Activated T-cell treated with anti-CD3 and anti-CD28 coated beads for 4 hours (primary cell): ENCODE results near the gene PRKN.

ENCODE experiments used
- DNase-seq: peaks from one replicate; pipeline ENCODE4 v3.0.0-alpha.2; 2020

Gene PRKN

DNA sequence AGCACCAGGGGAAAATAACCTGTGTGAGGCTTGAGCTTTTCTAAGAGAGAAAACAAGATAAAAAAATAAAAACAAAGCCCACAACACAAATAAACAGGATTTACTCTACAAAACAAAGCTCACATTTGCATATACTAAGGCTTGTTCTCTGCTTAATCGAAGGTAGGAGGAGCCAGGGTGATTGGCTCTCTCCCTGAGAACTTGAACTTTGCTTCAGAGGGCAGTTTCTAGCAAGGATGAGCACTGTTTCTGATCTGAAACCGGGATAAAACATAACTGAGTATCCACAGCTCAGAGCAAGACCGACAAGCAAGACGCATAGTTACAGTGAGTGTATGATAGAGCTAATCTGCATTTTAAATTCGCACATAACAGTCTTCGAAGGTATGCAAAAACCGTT lies 200.6 kb downstream of the PRKN start:
- no peak for DNase-seq

DNA sequence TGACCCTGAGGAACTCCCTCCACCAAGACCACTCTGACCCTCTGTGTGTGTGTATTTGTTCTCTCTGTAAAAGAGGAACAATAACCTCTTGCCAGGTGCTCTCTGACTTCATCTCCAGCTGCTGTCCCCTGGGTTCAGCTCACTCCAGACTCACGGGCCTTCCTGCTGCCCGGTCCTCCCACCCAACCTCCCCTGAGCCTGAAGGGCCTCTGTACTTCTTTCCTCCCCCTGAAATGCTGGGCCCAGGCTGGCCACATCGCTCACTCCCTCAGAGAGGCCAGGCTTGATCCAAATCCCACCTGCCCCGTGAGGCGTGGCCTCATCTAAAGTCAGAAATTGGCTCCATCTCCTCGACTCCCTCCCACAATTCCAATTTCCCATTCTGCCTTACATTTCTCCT lies 202.4 kb downstream of the PRKN start:
- DNase-seq = no peak

DNA sequence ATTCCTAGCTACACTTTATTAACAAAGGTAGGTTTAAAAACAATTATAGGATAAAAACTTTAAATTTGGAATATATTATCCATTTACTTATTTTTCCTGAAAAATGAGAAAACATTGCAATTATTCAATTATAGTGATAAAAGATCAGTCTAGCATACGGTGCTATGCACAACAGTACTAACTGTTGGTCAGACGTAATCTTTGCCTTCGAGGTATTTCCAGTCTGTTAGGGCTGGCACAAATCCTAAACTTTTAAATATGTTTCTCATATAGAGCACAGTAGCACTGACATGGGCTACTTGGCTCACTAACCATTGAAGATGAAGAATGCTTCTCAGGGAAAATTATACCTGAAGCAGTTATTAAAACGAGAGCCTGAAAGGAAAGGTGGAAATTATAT lies 214.8 kb downstream of the PRKN start:
- DNase-seq = no peak

DNA sequence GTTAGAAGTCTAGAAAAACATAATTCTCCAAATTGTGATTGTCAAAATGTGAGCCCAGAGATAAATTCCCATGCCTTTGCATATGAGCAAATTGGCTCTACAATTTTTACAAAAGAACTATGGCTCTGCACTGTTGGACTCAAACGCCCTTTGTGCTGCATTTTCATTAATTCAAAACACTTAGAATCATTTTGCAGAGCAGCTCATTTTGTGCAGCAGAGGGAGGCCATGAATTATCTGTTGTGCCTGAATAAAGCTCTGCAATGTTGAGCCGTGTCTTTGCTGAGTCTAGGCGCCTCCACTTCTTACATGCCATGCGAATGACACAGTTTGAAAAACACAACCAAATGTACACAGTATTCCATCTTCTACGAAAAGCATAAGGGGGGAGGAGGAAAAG lies 230.2 kb downstream of the PRKN start:
- DNase-seq = no peak

DNA sequence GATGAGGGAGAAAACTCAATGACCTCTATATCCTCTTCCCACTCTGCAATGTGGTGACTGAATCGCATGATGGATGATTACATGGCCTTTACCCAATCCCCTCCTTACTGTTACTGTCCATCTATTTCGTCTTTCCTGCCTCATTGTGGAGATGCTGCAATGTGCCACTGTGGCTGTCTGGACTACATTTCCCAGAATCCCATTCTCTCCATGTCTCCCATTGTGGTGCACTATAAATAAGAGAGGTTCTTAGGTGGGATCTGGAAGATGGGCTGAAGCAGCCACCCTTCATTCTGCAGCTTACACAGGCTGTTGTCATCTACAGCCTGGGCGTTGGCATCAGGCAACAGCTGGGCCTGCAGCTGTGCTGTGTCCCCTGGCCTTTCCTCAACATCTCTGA lies 233.6 kb downstream of the PRKN start:
- no peak for DNase-seq

DNA sequence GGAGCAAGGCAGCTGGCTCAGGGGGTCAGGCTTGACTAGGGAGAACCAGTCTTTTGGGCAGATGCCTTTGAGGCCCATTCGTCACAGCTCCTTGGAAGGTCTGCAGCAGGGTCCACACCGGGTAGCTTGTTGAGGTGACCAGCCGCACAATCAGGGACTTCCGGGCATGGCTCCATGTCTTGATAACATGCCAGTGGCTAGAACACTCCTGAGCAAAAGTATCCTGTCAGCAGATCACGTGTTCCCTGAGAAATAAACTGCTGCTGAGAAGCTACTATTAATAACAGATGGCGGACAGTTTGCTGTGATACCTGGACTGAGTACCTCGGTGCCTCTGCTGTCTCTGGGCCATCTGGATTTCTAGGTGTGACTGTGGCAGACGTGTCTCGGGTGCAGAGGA lies 235.9 kb downstream of the PRKN start:
- DNase-seq = no peak

DNA sequence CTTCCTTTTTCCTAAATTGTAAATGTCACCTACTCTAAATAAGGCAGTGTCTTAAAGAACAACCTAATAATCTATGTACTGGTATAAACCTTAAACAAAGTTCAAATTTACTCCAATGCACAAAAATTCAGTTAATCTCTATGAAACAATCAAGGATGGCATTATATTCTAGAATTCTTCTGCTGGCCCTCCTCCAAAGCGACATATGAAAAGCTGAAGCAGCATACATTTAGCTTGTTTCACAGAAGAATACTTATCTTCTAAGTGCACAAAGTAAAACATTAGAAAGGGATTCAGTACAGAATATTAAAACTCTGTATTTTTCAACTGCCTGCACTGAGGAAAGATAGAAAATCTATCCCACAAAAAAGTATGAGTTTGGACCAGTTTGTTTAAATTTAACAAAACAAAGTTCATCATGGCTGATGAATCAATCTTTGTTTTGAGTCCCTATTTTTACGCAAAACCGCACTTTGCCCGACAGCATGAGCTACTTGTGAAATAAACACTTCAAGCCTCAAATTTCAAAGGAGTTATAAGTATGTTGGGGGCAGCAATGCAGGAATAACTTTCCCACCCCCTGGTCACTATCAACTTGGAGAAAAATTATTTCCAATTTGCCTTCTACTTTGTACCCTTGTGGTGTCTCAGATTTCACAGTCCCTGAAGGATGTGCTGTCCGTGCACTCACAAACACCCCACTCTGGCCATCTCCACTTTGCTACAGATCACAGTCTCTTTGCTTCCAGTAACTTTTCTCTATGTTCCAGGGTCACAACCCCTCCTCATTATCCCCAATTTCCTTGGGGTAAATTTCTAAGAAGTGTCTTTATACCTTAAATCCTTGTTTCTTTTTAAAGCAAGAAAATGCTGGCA lies 238.2 kb downstream of the PRKN start:
- no peak for DNase-seq

DNA sequence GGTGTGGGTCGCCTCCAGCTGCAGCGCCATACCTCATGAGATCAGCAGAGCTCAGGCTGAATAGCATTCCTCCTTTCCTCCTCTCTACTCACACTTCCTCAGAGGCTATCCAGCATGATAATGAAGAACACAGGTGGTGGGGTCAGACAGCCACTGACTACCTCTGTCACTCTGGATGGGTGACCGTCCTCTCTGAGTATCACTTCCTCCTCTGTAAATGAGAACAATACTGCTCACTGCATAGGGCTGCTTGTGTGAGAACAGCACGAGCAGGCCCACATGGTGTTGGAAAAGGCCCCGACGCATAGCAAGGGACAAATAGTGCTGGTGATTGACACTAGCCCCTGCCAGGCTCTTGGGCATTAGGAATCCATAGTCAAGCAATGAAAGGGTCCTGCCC lies 239.1 kb downstream of the PRKN start:
- DNase-seq = no peak

DNA sequence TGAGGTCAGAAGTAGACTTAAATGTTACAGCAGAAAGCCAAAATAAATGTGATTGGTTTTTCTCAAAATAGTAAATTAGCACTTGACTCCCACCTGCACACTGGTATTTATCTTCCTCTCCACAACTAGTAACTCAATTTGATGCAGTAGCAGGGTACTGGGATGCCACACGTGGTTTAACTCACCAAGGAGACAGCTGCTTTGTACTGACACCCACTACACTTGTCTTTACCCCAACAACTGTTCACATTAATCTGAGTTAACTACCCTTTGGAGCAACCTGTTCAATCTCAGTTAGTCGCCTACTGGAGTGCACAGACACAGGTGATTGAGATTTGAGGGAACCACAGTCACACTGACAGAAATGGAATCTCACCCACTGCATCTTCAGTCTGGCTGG lies 242.1 kb downstream of the PRKN start:
- DNase-seq = no peak

DNA sequence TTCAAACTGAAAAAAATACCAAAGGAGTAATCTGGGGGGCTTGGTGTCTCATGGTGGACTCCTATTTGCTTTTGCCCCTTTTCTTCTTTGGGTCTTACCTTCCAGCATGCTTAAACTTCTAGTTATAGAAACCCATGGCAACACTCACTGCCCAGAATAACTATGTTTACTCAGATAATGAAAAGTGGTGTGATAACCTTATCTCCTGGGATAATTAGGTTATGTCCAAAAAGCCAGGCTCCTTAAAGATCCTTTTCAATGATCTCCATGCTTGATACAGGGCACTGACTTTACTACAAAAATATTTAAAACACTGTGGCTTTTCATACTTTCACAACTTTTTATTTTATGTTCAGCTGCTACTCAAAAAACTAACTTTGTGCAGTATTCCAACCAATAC lies 245.6 kb downstream of the PRKN start:
- no peak for DNase-seq

DNA sequence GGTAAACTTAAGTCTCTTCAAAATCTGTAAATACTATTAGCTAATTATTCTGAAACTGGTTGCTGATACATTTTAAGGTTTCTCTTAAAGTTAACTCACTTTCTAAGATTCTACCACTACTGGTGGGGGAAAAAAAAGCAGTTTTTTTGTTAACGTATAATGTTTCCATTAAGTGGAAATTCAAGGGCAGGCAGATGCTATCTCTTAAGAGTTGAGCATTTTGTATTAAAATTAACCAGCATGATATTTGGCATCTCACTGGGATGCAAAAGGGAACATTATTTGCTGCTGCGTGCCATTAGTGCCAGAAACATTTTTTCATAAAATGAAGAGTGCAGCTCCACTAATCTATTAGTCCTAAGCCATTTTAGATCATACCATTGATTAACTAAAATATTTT lies 246.2 kb downstream of the PRKN start:
- no peak for DNase-seq

DNA sequence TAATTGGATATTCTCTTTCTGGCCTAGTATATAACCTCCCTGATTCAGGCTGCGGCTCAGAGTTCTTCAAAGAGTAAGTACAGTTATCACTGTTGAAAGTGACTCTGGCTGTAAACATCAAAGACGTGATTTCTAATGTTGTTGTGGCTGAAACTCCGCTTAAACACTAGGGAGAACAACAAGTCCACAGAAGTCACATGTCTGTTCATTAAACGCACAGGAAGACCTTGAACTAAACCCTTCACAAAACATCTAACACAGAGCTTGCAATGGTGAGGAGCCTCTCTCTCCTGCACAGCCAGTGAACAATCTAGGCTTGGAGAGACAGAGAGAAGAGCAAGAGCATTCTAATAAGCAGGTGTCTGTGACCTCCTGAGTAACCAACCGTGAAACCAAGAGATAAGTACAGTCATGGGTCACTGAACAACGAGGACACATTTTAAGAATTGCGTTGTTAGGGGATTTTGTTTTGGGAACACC lies 249.3 kb downstream of the PRKN start:
- no peak for DNase-seq

DNA sequence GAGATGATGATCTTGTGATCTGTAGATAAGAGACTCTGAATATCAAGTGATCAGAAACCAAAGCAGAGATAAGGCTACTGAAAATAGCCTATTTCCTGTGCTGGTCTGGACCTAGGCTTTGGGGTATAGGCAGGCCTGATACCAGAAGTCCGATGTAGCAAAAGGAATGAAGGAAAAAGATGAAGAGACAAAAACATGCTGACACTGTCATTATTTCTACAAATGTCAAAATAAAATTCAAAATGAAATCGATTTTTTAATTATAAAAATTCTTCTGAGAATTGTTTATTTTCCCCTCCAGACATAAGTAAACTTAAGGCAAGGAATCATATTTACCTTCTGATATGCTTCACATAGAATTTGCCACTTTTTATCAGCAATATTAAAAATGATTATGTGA lies 252.8 kb downstream of the PRKN start:
- no peak for DNase-seq

DNA sequence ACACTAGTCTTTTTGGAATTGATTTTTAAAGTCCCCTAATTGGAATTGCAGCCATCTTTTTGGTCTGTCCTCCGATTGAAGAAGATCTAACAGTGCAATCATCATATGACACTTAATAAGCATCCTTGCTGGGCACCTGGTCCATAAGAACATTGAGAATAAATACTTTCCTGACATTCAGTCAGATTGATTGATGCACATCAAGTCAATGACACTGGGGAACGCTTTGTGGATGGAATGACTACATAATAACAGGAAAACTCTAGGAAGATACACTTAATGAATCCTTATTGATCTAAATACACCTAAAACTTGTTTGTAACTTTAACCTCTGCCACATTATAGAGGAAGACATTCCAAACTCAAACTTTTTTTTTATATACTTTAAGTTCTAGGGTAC lies 255.7 kb downstream of the PRKN start:
- no peak for DNase-seq

DNA sequence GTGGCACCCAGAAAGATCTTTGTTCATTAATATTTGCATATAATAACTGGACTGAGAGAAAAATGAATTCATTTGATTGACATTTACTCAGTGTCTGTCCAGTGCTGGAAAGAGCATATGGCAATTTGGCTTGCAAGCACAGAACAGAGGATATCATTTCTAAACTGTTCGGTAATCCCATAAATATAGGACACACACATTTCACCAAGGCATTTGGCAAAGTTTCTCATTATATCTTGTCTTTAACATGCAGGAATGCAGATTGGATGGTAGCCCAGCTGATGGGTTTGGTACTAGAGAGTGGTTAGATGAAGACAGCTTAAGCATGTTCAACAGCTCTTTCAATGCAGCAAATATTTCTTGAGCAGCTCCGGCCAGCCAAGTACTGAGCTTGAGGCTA lies 259.2 kb downstream of the PRKN start:
- no peak for DNase-seq

DNA sequence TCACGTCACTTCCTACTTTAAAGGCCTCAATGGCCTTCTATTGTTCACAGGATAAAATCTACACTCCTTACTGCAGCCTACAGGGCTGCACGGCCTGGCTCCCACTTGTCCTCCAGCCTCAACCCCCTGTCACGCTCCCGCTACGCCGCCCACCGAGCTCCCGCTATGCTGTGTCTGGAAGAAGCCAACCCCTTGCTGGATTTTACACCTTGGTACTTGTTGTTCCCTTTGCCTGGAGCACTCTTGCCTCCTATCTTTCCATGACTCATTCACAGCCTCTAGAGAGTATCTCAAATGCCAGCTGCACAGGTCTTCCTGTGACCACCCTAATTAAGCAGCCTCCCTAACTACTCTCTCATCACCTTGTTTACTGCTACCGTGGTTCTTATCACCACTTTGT lies 259.9 kb downstream of the PRKN start:
- no peak for DNase-seq

DNA sequence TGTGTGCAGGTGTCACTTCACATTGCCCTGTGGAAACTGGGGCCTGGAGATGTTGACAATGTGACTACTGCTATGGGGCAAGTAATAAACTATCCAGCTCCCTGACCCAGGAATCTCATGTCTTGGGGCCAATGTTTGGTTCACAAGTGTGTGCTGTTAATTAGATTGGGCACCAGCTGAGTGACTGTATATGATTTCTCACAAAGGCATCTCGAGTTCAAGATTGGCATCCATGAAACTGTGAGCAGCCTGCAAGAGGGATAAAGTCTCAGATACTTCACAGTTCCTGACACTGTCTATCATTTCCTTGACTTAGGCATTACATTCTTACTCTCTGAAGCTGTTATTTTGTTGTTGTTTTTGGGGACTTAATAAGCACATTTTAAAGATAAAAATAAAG lies 264.0 kb downstream of the PRKN start:
- DNase-seq = no peak

DNA sequence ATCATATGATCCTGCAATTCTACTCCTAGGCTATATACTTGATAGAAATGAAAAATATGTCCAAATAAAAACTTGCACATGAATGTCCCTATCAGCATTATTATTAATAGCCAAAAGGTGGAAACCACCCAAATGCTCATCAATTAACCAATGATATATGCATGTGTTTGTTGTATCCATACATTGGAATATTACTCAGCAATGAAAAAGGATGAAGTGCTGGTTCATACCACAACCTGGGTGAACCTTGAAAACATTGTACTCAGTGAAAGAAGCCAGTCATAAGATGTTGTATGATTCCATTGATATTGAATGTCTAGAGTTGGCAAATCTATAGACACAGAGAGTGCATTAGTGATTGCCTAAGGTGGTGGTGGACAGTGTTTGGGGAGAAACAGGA lies 267.6 kb downstream of the PRKN start:
- no peak for DNase-seq

DNA sequence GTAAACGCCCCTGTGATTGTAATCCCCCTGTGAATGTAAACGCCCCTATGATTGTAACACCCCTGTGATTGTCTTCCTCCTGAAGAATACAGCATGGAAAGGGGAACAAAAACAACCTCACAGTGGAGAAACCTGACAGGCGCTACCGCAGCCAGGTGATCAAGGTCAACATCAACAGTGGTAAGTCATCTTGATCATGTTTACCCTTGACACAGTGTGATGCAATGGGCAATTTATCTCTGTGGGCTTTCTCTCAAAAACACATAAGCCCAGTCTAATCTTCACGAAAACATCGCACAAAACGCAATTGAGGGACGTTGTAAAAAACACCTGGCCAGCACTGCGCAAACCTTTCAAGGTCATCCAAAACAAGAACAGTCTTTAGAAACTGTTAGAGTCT lies 277.2 kb downstream of the PRKN start:
- no peak for DNase-seq

DNA sequence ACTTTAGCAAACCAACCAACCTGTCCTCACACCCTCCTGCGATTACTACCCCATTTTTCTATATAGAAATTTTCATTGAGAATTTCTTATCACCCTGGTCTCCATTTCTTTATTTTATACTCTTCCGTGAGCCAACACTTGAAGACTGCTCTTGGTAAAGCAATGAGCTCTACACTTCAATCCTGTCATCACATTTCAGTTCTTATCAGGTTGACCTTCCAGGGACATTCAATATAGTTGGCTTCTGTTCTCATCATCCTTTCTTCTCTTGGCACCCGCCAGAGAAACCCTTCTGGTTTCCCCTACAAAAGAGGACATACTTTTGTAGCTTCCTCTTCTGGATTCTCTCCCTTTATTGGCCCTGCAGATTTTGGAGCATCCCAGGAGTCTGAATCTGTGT lies 279.3 kb downstream of the PRKN start:
- no peak for DNase-seq

DNA sequence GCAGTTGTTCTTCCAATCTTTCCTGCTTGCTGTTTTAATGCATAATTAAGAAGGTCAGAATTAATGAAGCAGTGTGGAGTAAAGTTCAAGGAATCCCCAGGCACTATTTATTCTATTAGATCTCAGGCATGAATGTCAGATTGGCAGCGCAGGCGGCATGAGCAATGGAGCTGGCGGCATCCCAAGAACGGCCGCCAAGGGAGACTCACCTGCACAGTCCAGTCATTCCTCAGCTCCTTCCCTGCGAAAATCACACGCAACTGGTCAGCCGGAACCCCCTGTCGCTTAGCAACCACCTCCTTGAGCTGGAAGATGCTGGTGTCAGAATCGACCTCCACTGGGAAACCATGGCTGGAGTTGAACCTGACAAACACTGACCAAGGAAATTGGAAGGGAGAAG lies 284.5 kb downstream of the PRKN start:
- DNase-seq = no peak

DNA sequence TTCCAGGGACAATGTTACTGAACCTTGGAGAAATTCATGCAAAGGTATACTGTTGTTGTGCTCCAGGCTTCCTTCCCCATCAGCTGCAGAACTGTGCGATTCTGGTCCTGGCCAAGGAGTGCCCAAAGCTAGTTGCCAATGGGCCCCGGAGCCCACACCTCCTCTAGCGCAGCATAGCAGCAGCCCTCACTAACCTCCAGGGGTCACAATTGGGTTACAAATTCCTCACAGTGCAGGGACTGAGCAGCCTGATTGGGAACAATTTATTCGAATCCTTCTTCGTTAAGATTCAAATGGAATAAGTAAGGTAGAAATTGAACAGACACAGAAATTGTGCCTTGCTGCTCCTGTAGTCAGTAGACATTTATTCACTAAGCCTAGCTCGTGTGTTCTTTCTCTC lies 284.9 kb downstream of the PRKN start:
- no peak for DNase-seq

DNA sequence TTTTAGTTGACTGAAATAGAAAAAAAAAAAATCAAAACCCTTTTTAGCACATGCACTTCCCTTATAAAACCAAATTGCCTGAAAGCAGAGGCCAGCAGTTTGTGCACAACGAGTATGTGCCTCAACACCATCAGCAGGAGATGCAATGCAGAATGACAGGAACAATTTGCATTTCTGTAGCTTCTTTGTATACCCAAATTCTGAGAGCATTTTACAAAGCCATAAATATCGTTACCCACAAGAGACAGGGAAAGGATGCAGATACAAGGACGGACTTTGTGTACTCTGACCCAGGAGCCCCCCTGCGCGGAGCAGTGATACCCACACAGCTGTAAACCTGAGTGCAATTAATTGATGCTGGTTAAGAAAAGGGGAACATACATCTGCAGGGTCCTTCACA lies 285.6 kb downstream of the PRKN start:
- no peak for DNase-seq

DNA sequence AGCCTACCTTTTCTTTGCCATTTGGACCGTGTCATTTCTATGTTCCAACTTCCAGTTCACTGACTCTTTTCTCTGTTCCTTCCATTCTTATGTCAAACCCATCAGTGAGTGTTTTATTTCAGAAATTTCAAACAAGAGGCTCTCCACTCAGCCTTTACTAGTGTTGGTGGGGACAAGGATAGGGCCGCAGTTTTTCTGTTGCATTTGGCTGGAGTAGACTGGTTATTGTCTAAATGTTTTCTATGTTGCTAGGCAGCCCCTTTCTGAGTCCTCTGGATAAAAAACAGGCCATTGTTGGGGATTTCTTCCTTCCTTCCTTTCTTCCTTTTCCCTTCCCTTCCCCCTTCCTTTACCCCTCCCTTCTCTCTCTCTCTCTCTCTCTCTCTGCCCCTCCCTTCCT lies 288.6 kb downstream of the PRKN start:
- no peak for DNase-seq

DNA sequence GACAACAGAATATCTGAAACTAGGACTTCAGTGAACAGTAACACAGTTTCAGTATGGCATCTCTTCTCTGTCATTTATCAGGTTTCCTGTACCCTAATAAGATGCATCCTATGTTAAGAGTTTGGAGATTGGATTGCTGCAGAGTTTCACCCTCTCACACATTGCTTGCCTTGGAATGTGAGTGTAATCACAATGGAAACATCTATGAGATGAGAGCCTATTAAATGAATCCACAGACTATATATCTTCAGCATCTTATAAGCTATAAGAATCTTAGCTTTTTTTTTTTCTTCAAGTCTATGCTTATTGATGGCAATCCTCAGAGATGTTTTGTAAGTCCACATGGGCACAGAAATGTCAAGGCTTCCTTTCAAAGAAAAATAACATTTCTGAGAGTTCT lies 292.5 kb downstream of the PRKN start:
- DNase-seq = no peak
